NCI-H1417 treated with DMSO at 0.1 percent for 48 hours (cell line): Measurements from ENCODE around the gene TEKT2.

Source experiments
- DNase-seq: peaks from one replicate; lab custom pipeline; 2025; lab: John Stamatoyannopoulos, UW

The TEKT2 gene

DNA sequence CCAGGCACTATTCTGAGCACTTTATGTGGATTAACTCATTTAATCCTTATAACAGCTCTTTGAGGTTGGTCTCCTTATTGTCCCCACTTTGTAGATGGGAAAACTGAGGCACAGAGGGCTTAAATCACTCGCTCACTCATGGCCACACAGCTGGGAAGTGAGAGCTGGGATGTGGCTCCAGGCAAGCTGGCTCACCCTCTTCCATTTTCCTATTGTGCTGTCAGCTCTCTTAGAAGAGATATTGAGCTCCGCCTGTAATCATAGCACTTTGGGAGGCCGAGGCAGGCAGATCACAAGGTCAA lies 45.0 kb downstream of the TEKT2 start:
- DNase-seq, result no peak

DNA sequence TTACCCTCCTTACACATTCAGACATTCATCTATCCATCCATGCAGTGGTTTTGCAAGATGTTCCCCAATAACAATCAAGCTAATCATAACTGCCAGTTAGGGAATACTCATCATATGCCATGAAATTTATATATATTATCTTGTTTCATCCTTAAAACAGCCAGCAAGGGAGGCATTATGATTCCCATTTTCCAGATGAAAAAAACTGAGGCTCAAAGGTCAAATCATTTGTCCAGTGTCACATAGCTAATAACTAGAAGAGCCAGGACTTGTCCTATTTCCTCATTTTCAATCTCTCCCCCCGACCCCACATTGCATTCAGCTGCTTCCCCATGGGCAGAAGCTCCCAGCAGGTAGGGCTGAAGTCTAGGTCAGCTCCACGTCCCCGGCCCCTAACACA lies 48.1 kb downstream of the TEKT2 start:
- no peak for DNase-seq

DNA sequence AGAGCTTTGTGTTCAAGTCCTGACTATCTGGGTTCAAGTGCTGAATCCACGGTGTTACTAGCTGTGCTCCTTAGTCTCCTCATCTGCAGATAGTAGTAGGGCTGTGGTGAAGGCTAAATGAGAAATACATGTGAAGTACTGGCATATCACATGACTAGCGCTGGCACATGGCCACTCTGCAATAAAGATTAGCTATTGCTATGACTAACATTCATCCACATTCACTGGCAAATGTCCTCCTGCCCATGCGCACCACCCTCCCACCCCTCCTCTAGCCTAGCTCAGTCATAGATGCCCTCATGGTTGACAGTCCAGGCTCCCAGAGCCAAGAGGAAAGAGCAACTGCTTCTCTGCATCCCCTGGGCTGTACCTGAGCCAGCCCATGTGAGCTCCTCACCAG lies 49.6 kb downstream of the TEKT2 start:
- no peak for DNase-seq

DNA sequence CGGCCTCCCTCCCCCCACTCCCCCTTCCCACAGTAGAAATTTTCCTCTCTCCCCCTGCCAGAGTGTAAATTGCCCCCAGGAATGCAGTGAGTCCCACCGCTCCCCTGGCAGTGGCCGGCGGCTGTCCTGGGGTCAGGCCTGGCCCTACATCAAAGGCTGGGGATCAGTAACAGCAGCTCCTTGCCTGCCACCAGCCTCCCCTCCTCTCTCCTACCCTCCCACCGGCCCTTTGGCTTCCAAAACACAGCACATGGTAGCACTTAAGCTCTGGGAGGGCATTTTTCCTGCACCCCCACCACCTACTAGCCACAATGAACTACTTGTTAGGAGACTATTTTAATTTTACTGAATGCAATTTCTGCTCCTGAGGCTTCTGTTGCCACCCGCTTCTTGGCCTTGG lies 50.1 kb downstream of the TEKT2 start:
- DNase-seq, result no peak

DNA sequence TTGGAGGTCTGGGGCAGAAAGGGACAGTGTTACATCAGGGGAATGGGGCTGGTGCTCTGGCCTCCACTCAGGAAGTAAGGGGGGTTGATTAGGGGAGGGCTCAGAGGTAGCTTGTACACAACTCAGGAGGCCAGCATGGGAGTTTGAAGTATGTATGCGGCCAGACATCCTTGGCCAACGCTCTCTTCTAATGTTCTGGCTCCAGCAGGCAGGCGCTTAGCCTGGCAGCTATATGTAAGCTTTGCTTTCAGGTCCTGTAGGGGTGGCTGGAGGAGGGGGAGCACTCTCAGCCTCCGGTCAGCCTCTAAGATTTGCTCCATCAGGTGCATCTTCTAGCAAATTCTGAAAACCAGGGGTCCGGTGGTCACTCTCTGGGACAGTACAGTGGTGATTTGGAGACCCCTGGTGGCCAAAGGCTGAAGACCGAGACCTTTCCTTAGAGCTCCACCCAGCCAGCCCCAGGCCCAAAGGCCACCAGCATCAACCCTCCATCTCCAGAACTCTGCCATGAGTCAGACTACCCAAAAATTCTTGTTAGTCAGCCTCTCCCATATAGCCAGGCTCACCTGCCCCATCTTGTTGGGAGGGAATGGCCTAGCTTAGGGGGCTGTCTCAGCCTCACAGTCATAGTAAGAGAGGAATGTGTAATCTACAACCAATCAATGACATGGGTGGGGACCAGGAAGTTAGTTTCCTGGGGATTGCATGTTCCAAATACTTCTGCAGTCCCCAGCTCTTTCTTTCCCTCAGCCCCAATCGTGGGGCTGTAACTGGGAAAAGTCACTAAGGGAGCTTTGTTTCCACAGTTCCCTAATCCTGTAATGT lies 50.8 kb downstream of the TEKT2 start:
- no peak for DNase-seq

DNA sequence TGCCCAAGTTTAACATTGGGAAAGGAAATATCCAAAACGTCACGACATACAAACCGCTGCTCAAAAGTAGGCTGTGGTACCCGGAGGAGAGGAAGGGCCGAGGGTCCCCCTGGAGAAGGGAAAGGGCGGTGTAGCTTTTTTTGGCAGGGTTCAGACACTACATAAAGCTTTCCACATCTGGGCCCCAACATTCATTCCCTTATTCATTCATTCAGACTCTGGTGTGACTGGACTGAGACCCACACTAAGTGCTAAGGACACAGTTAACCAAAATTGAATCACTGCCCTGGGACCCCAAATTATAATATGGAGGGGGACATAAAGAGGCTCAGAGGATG lies 51.4 kb downstream of the TEKT2 start:
- DNase-seq, result no peak

DNA sequence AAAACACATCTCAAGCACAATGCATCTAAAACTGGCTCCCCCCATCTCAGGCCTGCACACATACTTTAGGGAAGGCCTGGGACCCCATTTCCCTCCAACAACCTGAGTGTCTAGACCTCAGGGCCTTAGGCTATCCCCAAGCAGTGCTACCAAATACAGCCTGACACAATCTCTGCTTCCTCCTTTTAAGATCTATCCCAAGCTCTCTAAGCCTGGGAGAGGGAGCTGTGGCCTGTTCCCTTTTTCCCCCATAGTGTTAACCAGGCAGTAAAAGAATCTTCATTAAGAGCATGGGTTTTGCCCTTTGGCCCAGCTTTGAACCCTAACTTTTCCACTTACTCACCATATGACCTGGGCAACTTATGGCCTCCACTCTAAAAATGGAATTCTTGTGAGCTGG lies 51.9 kb downstream of the TEKT2 start:
- no peak for DNase-seq

DNA sequence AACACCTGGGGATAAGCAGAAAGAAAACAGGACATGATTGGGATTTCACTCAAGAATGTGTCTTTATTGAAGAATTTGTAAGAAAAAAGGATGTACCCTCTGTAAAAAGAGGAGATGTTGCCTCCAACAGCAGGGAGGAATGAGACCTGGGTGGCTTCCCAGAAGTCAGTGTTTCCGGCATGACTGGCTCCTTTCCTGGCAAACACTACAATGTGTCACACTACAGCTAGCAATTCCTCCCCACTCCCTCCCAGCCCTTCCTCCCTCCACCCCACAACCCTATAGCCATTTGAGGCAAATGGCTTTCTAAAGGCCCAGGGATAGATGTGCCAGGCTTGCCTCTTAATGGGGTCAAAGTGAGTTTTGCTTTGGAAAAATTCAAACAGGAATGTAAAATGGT lies 52.6 kb downstream of the TEKT2 start:
- no peak for DNase-seq

DNA sequence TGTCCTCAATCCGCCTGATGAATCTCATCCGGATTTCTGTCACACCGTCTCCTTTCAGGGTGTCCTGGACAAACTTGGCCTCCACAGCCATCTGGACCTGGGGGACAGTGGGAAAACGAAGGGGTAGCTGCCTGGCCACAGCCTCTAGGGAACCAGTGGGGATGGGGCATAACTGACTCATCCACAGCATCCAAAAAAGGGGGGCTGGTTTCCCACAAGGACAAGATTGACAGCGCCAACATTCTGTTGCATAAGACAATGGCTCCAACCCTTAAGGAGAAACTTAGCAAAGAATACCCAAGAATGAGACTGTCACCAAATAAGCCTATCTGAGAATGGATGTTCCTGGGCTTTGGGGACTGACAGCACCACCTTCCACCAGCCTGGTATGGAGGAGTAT lies 53.3 kb downstream of the TEKT2 start:
- DNase-seq, result no peak

DNA sequence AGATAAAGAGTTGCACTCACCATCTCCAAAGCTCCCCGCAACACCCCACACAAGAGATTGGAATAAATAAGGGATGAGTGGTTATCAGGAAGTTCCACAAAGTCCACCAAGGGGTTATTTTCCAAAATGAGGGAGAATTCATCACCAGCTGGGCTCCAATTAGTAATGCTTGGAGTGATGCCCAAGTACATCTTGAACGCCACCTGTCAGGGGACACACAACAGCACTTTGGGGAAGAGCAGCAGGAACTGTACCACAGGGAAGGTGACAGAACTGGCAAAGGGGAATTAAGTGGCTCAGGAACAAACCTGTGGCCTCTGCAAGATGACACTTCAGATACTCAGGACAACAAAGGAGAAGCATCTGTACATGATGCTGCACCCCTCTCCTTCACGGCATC lies 53.9 kb downstream of the TEKT2 start:
- DNase-seq, result no peak
